HEK293 (cell line): Measurements from ENCODE around the gene KLHDC3.

Source experiments
- BCL11A ChIP-seq: fragments of 450-650 bp; formaldehyde crosslinking; IDR thresholded peaks from 2 replicates; pipeline ENCODE4 v1.5.1; 2016; ENCODE audit warnings: low read depth, missing biosample characterization, missing genetic modification characterization
- EGR2 ChIP-seq: fragments of 450-650 bp; formaldehyde crosslinking; IDR thresholded peaks from 2 replicates; pipeline ENCODE4 v1.5.1; 2016; ENCODE audit warnings: low read depth, missing biosample characterization, missing genetic modification characterization
- KLF7 ChIP-seq: fragments of 450-650 bp; formaldehyde crosslinking; IDR thresholded peaks from 2 replicates; pipeline ENCODE4 v1.5.1; 2016; ENCODE audit warnings: missing biosample characterization, missing genetic modification characterization, borderline replicate concordance
- KLF9 ChIP-seq: fragments of 450-650 bp; formaldehyde crosslinking; IDR thresholded peaks from 2 replicates; pipeline ENCODE4 v1.5.1; 2016; ENCODE audit warnings: missing biosample characterization, missing genetic modification characterization, low read depth
- PRDM1 ChIP-seq: fragments of 450-650 bp; formaldehyde crosslinking; IDR thresholded peaks from 2 replicates; pipeline ENCODE4; 2016; ENCODE audit warnings: missing biosample characterization, missing genetic modification characterization
- TCF7L2 ChIP-seq: IDR thresholded peaks from 2 replicates; pipeline ENCODE4 v1.6.1; 2011; ENCODE audit warnings: low read depth, mild to moderate bottlenecking, inconsistent platforms, low read length, moderate library complexity, borderline replicate concordance
- ZBTB7A ChIP-seq: fragments of 450-650 bp; formaldehyde crosslinking; IDR thresholded peaks from 2 replicates; pipeline ENCODE4 v1.5.1; 2016; ENCODE audit warnings: low read depth, missing biosample characterization, missing genetic modification characterization
- ZNF138 ChIP-seq: fragments of 450-650 bp; formaldehyde crosslinking; IDR thresholded peaks from 2 replicates; pipeline ENCODE4 v1.5.1; 2016; ENCODE audit warnings: missing biosample characterization, missing genetic modification characterization, borderline replicate concordance
- ZNF23 ChIP-seq: fragments of 450-650 bp; formaldehyde crosslinking; IDR thresholded peaks from 2 replicates; pipeline ENCODE4 v1.5.1; 2016; ENCODE audit warnings: missing biosample characterization, missing genetic modification characterization, borderline replicate concordance
- ZNF274 ChIP-seq, 2 experiments: fragments of 200-500 bp in 1 of 2; fragments of 450-650 bp in 1 of 2; sonication (Bioruptor generic) in 1 of 2; formaldehyde crosslinking in 1 of 2; IDR thresholded peaks; 2 replicates each; pipeline versions ENCODE4 v1.5.1 to v1.6.1; 2014 to 2016; ENCODE audit warnings: borderline replicate concordance in 1 of 2, inconsistent platforms in 1 of 2, low read length in 1 of 2, missing biosample characterization in 1 of 2, missing genetic modification characterization in 1 of 2
- ZNF311 ChIP-seq: fragments of 450-650 bp; formaldehyde crosslinking; IDR thresholded peaks from 2 replicates; pipeline ENCODE4 v1.5.1; 2017; ENCODE audit warnings: missing biosample characterization, missing genetic modification characterization, borderline replicate concordance
- ZNF670 ChIP-seq: fragments of 450-650 bp; formaldehyde crosslinking; IDR thresholded peaks from 2 replicates; pipeline ENCODE4 v1.5.1; 2016; ENCODE audit warnings: missing biosample characterization, missing genetic modification characterization, low read depth
- ZNF747 ChIP-seq: fragments of 450-650 bp; formaldehyde crosslinking; IDR thresholded peaks from 2 replicates; pipeline ENCODE4 v1.5.1; 2016; ENCODE audit warnings: missing biosample characterization, missing genetic modification characterization
- ZNF830 ChIP-seq: fragments of 450-650 bp; IDR thresholded peaks from 2 replicates; pipeline ENCODE4 v1.5.0; 2018; ENCODE audit warnings: missing biosample characterization, missing genetic modification characterization, low read depth, mild to moderate bottlenecking, moderate library complexity
- TF ChIP-seq, protein P1 (sequence below): fragments of 450-650 bp; formaldehyde crosslinking; IDR thresholded peaks from 2 replicates; pipeline ENCODE4 v1.5.1; 2017; ENCODE audit warnings: missing biosample characterization, missing genetic modification characterization
- TF ChIP-seq, protein P2 (sequence below): fragments of 450-650 bp; formaldehyde crosslinking; IDR thresholded peaks from 2 replicates; pipeline ENCODE4 v1.5.1; 2016; ENCODE audit warnings: missing biosample characterization, missing genetic modification characterization
- TF ChIP-seq, protein P3 (sequence below): fragments of 450-650 bp; formaldehyde crosslinking; IDR thresholded peaks from 2 replicates; pipeline ENCODE4 v1.5.1; 2016; ENCODE audit warnings: missing biosample characterization, missing genetic modification characterization, low read depth
- TF ChIP-seq, protein P4 (sequence below): fragments of 450-650 bp; formaldehyde crosslinking; IDR thresholded peaks from 2 replicates; pipeline ENCODE4 v1.5.1; 2016; ENCODE audit warnings: missing biosample characterization, missing genetic modification characterization
- TF ChIP-seq, protein P5 (sequence below): fragments of 450-650 bp; formaldehyde crosslinking; IDR thresholded peaks from 2 replicates; pipeline ENCODE4 v1.5.1; 2016; ENCODE audit warnings: missing biosample characterization, missing genetic modification characterization, borderline replicate concordance
- TF ChIP-seq, protein P6 (sequence below): fragments of 450-650 bp; formaldehyde crosslinking; IDR thresholded peaks from 2 replicates; pipeline ENCODE4 v1.5.1; 2017; ENCODE audit warnings: missing biosample characterization, missing genetic modification characterization

KLHDC3 gene

DNA sequence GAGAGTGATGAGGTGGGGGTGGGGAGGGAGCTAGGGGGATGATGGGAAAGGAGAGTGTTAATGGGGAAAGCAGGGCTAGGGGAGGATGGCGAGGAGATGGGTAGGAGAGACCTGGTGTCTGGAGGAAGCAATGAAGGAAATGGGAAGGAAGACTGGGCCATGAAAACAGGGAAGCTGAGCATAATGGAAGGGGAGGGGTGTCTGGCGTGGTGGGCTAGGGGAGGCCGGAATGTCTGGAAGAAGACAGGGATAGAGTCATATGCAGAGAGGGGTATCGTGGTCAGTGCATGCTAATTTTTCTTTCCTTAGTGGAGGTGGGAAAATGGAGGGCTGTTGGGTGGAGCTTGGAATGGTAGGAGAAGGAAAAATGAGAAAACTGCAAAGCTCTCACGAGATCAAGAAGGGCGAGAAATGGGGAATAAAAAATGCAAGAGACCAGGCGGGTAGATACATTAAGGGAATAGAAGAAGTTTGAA is 423 bp downstream of the KLHDC3 start (continued):
- TF ChIP-seq, protein P1, sequence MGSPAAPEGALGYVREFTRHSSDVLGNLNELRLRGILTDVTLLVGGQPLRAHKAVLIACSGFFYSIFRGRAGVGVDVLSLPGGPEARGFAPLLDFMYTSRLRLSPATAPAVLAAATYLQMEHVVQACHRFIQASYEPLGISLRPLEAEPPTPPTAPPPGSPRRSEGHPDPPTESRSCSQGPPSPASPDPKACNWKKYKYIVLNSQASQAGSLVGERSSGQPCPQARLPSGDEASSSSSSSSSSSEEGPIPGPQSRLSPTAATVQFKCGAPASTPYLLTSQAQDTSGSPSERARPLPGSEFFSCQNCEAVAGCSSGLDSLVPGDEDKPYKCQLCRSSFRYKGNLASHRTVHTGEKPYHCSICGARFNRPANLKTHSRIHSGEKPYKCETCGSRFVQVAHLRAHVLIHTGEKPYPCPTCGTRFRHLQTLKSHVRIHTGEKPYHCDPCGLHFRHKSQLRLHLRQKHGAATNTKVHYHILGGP (tag by site-specific recombination): no peak
- no peak for TF ChIP-seq BCL11A (tag by site-specific recombination)
- TF ChIP-seq ZNF138: no peak
- TF ChIP-seq ZBTB7A (tag by site-specific recombination): 0 out of 2 replicates have a peak, but pooled peaks have one; percentile 57
- no peak for TF ChIP-seq ZNF670
- TF ChIP-seq ZNF311 (tag by site-specific recombination): no peak
- TF ChIP-seq, protein P2, sequence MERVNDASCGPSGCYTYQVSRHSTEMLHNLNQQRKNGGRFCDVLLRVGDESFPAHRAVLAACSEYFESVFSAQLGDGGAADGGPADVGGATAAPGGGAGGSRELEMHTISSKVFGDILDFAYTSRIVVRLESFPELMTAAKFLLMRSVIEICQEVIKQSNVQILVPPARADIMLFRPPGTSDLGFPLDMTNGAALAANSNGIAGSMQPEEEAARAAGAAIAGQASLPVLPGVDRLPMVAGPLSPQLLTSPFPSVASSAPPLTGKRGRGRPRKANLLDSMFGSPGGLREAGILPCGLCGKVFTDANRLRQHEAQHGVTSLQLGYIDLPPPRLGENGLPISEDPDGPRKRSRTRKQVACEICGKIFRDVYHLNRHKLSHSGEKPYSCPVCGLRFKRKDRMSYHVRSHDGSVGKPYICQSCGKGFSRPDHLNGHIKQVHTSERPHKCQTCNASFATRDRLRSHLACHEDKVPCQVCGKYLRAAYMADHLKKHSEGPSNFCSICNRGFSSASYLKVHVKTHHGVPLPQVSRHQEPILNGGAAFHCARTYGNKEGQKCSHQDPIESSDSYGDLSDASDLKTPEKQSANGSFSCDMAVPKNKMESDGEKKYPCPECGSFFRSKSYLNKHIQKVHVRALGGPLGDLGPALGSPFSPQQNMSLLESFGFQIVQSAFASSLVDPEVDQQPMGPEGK (tag by site-specific recombination): peak; percentile 51
- TF ChIP-seq PRDM1 (tag by site-specific recombination): no peak
- no peak for TF ChIP-seq ZNF274 (IDR thresholded peaks at IDR 0.05; ENCODE audit: low read length)
- no peak for TF ChIP-seq ZNF274 (tag by site-specific recombination; IDR thresholded peaks at IDR 0.05; ENCODE audit: borderline replicate concordance)
- TF ChIP-seq, protein P3, sequence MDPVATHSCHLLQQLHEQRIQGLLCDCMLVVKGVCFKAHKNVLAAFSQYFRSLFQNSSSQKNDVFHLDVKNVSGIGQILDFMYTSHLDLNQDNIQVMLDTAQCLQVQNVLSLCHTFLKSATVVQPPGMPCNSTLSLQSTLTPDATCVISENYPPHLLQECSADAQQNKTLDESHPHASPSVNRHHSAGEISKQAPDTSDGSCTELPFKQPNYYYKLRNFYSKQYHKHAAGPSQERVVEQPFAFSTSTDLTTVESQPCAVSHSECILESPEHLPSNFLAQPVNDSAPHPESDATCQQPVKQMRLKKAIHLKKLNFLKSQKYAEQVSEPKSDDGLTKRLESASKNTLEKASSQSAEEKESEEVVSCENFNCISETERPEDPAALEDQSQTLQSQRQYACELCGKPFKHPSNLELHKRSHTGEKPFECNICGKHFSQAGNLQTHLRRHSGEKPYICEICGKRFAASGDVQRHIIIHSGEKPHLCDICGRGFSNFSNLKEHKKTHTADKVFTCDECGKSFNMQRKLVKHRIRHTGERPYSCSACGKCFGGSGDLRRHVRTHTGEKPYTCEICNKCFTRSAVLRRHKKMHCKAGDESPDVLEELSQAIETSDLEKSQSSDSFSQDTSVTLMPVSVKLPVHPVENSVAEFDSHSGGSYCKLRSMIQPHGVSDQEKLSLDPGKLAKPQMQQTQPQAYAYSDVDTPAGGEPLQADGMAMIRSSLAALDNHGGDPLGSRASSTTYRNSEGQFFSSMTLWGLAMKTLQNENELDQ (tag by site-specific recombination): no peak
- no peak for TF ChIP-seq ZNF747 (tag by site-specific recombination)
- no peak for TF ChIP-seq KLF9 (tag by site-specific recombination)
- no peak for TF ChIP-seq ZNF830 (tag by site-specific recombination)
- no peak for TF ChIP-seq EGR2 (tag by site-specific recombination)
- TF ChIP-seq, protein P4, sequence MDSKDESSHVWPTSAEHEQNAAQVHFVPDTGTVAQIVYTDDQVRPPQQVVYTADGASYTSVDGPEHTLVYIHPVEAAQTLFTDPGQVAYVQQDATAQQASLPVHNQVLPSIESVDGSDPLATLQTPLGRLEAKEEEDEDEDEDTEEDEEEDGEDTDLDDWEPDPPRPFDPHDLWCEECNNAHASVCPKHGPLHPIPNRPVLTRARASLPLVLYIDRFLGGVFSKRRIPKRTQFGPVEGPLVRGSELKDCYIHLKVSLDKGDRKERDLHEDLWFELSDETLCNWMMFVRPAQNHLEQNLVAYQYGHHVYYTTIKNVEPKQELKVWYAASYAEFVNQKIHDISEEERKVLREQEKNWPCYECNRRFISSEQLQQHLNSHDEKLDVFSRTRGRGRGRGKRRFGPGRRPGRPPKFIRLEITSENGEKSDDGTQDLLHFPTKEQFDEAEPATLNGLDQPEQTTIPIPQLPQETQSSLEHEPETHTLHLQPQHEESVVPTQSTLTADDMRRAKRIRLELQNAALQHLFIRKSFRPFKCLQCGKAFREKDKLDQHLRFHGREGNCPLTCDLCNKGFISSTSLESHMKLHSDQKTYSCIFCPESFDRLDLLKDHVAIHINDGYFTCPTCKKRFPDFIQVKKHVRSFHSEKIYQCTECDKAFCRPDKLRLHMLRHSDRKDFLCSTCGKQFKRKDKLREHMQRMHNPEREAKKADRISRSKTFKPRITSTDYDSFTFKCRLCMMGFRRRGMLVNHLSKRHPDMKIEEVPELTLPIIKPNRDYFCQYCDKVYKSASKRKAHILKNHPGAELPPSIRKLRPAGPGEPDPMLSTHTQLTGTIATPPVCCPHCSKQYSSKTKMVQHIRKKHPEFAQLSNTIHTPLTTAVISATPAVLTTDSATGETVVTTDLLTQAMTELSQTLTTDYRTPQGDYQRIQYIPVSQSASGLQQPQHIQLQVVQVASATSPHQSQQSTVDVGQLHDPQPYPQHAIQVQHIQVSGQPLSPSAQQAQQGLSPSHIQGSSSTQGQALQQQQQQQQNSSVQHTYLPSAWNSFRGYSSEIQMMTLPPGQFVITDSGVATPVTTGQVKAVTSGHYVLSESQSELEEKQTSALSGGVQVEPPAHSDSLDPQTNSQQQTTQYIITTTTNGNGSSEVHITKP (tag by site-specific recombination): no peak; the same call in 1 of the 2 replicates
- TF ChIP-seq, protein P5, sequence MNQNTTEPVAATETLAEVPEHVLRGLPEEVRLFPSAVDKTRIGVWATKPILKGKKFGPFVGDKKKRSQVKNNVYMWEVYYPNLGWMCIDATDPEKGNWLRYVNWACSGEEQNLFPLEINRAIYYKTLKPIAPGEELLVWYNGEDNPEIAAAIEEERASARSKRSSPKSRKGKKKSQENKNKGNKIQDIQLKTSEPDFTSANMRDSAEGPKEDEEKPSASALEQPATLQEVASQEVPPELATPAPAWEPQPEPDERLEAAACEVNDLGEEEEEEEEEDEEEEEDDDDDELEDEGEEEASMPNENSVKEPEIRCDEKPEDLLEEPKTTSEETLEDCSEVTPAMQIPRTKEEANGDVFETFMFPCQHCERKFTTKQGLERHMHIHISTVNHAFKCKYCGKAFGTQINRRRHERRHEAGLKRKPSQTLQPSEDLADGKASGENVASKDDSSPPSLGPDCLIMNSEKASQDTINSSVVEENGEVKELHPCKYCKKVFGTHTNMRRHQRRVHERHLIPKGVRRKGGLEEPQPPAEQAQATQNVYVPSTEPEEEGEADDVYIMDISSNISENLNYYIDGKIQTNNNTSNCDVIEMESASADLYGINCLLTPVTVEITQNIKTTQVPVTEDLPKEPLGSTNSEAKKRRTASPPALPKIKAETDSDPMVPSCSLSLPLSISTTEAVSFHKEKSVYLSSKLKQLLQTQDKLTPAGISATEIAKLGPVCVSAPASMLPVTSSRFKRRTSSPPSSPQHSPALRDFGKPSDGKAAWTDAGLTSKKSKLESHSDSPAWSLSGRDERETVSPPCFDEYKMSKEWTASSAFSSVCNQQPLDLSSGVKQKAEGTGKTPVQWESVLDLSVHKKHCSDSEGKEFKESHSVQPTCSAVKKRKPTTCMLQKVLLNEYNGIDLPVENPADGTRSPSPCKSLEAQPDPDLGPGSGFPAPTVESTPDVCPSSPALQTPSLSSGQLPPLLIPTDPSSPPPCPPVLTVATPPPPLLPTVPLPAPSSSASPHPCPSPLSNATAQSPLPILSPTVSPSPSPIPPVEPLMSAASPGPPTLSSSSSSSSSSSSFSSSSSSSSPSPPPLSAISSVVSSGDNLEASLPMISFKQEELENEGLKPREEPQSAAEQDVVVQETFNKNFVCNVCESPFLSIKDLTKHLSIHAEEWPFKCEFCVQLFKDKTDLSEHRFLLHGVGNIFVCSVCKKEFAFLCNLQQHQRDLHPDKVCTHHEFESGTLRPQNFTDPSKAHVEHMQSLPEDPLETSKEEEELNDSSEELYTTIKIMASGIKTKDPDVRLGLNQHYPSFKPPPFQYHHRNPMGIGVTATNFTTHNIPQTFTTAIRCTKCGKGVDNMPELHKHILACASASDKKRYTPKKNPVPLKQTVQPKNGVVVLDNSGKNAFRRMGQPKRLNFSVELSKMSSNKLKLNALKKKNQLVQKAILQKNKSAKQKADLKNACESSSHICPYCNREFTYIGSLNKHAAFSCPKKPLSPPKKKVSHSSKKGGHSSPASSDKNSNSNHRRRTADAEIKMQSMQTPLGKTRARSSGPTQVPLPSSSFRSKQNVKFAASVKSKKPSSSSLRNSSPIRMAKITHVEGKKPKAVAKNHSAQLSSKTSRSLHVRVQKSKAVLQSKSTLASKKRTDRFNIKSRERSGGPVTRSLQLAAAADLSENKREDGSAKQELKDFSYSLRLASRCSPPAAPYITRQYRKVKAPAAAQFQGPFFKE: no peak
- no peak for TF ChIP-seq TCF7L2
- TF ChIP-seq, protein P6, sequence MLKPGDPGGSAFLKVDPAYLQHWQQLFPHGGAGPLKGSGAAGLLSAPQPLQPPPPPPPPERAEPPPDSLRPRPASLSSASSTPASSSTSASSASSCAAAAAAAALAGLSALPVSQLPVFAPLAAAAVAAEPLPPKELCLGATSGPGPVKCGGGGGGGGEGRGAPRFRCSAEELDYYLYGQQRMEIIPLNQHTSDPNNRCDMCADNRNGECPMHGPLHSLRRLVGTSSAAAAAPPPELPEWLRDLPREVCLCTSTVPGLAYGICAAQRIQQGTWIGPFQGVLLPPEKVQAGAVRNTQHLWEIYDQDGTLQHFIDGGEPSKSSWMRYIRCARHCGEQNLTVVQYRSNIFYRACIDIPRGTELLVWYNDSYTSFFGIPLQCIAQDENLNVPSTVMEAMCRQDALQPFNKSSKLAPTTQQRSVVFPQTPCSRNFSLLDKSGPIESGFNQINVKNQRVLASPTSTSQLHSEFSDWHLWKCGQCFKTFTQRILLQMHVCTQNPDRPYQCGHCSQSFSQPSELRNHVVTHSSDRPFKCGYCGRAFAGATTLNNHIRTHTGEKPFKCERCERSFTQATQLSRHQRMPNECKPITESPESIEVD: no peak
- no peak for TF ChIP-seq KLF7 (tag by site-specific recombination)
- no peak for TF ChIP-seq ZNF23
